IMR-90 (cell line): Measurements from ENCODE around the gene LSM14B. TPM values are rescaled to one million over a fixed set of nuclear protein-coding genes. Genes with fewer than 3 reads are reported as not detected.

Source experiments
- ATAC-seq: fragments of 200-7000 bp; cut with Tn5 transposase; 2 replicates; pipeline ENCODE4 v1.9.1; 2020; ENCODE audit warnings: low read depth, mild to moderate bottlenecking, moderate library complexity
- BruUV-seq: library from RNA; stranded (reverse); fragments of 400-500 nt; replicated peaks from 2 replicates; lab custom pipeline; 2021; lab: Mats Ljungman, UMichigan
- CTCF ChIA-PET: fragments of 300-600 bp; formaldehyde crosslinking; extraction: SDS; loops from one replicate; lab custom pipeline; 2021; ENCODE audit warnings: antibody characterized with exemption; lab: Yijun Ruan, JAX
- POLR2A ChIA-PET: fragments of 300-600 bp; sonication (Branson Sonifier 250); formaldehyde crosslinking; loops from one replicate; lab custom pipeline; 2022; ENCODE audit warnings: antibody characterized with exemption; ENCODE audit not compliant: unreplicated experiment; lab: Charles Lee
- DNase-seq: peaks from one replicate; pipeline ENCODE4 v3.0.0; 2013
- H2AFZ ChIP-seq: replicated peaks from 2 replicates; pipeline ENCODE3; 2013; ENCODE audit warnings: low read length, mild to moderate bottlenecking; ENCODE audit not compliant: poor library complexity
- H2AK5ac ChIP-seq: 2 replicates; pipeline ENCODE4 v1.6.1; 2013; ENCODE audit warnings: low read depth, low read length, inconsistent platforms
- H2AK9ac ChIP-seq: replicated peaks from 2 replicates; pipeline ENCODE3; 2013; ENCODE audit warnings: mild to moderate bottlenecking, low read depth, low read length, moderate library complexity; ENCODE audit not compliant: poor library complexity
- H2BK120ac ChIP-seq: 2 replicates; pipeline ENCODE4 v1.6.1; 2013; ENCODE audit warnings: low read depth, low read length, inconsistent platforms
- H2BK15ac ChIP-seq: 3 replicates; pipeline ENCODE4 v1.6.1; 2013; ENCODE audit warnings: low read depth, low read length, inconsistent platforms
- H2BK20ac ChIP-seq: 2 replicates; pipeline ENCODE4 v1.6.1; 2013; ENCODE audit warnings: low read depth, mild to moderate bottlenecking, inconsistent platforms, low read length, moderate library complexity
- H2BK5ac ChIP-seq: 2 replicates; pipeline ENCODE4 v1.6.1; 2013; ENCODE audit warnings: mild to moderate bottlenecking, low read depth, low read length, inconsistent platforms; ENCODE audit not compliant: poor library complexity, severe bottlenecking
- H3K14ac ChIP-seq: replicated peaks from 2 replicates; pipeline ENCODE4 v1.6.1; 2013; ENCODE audit warnings: low read depth, low read length, inconsistent platforms
- H3K18ac ChIP-seq: 2 replicates; pipeline ENCODE4 v1.6.1; 2013; ENCODE audit warnings: low read depth, low read length, control low read depth
- H3K23ac ChIP-seq: 2 replicates; pipeline ENCODE4 v1.6.1; 2013; ENCODE audit warnings: low read depth, low read length, inconsistent platforms
- H3K27ac ChIP-seq: 2 replicates; pipeline ENCODE4 v1.5.1; 2013; ENCODE audit warnings: mild to moderate bottlenecking, control low read depth, low read length; ENCODE audit not compliant: insufficient read depth
- H3K27me3 ChIP-seq: 2 replicates; pipeline ENCODE4 v1.6.1; 2013; ENCODE audit warnings: low read length; ENCODE audit not compliant: control insufficient read depth, insufficient read depth
- H3K36me3 ChIP-seq: 2 replicates; pipeline ENCODE4 v1.6.1; 2013; ENCODE audit warnings: low read length, mixed read lengths; ENCODE audit not compliant: control insufficient read depth, insufficient read depth
- H3K4ac ChIP-seq: 2 replicates; pipeline ENCODE4 v1.6.1; 2013; ENCODE audit warnings: low read depth, low read length, inconsistent platforms
- H3K4me1 ChIP-seq: 2 replicates; pipeline ENCODE4 v1.6.1; 2013; ENCODE audit warnings: low read length, mixed read lengths; ENCODE audit not compliant: control insufficient read depth, insufficient read depth
- H3K4me2 ChIP-seq: 2 replicates; pipeline ENCODE4 v1.6.1; 2013; ENCODE audit warnings: low read depth, mild to moderate bottlenecking, control low read depth, low read length, moderate library complexity
- H3K4me3 ChIP-seq: 2 replicates; pipeline ENCODE4 v1.5.1; 2013; ENCODE audit warnings: low read depth, mild to moderate bottlenecking, control low read depth, low read length, moderate library complexity; ENCODE audit not compliant: insufficient read depth
- H3K56ac ChIP-seq: 2 replicates; pipeline ENCODE4 v1.6.1; 2013; ENCODE audit warnings: low read length, inconsistent platforms; ENCODE audit not compliant: insufficient read depth; ENCODE audit errors: extremely low read depth
- H3K79me1 ChIP-seq, 2 experiments: 2 replicates each; pipeline ENCODE4 v1.6.1; 2013; ENCODE audit warnings: low read length in 2 of 2, inconsistent platforms in 1 of 2, low read depth in 1 of 2
- H3K9ac ChIP-seq: 2 replicates; pipeline ENCODE4 v1.6.1; 2013; ENCODE audit warnings: low read depth, low read length, control low read depth
- H3K9me1 ChIP-seq: 2 replicates; pipeline ENCODE4 v1.6.1; 2013; ENCODE audit warnings: low read length, inconsistent platforms; ENCODE audit not compliant: insufficient read depth
- H3K9me3 ChIP-seq: 2 replicates; pipeline ENCODE4 v1.6.1; 2013; ENCODE audit warnings: low read length; ENCODE audit not compliant: control insufficient read depth, insufficient read depth
- H4K20me1 ChIP-seq: 2 replicates; pipeline ENCODE4 v1.6.1; 2013; ENCODE audit warnings: low read length, inconsistent platforms; ENCODE audit not compliant: insufficient read depth
- H4K5ac ChIP-seq: 2 replicates; pipeline ENCODE4 v1.6.1; 2013; ENCODE audit warnings: mild to moderate bottlenecking, low read depth, low read length, control low read depth
- H4K8ac ChIP-seq, 2 experiments: 2 replicates each; pipeline ENCODE4 v1.6.1; 2013; ENCODE audit warnings: low read depth in 2 of 2, low read length in 2 of 2, control low read depth in 1 of 2, inconsistent platforms in 1 of 2
- H4K91ac ChIP-seq: 2 replicates; pipeline ENCODE4 v1.6.1; 2013; ENCODE audit warnings: low read depth, low read length, inconsistent platforms; ENCODE audit not compliant: insufficient read depth
- BHLHE40 ChIP-seq: fragments of 150-350 bp; IDR thresholded peaks from 2 replicates; pipeline ENCODE4 v1.6.1; 2016; ENCODE audit warnings: mild to moderate bottlenecking, low read depth, low read length
- CEBPB ChIP-seq: IDR thresholded peaks from 2 replicates; pipeline ENCODE4 v1.6.1; 2012; ENCODE audit warnings: low read depth, low read length, improper control_type of control experiment
- CHD1 ChIP-seq: IDR thresholded peaks from 2 replicates; pipeline ENCODE4 v1.6.1; 2012; ENCODE audit warnings: low read depth, low read length, improper control_type of control experiment
- CTCF ChIP-seq: conservative IDR thresholded peaks from 2 replicates; pipeline ENCODE4 v1.5.1; 2012; ENCODE audit warnings: mild to moderate bottlenecking, low read depth, low read length, improper control_type of control experiment
- ELK1 ChIP-seq: fragments of 150-350 bp; IDR thresholded peaks from 2 replicates; pipeline ENCODE4 v1.6.1; 2016; ENCODE audit warnings: low read depth, mild to moderate bottlenecking, low read length, moderate library complexity, borderline replicate concordance
- FOS ChIP-seq: fragments of 150-350 bp; IDR thresholded peaks from 2 replicates; pipeline ENCODE4 v1.6.1; 2016; ENCODE audit warnings: low read depth, low read length
- MAFK ChIP-seq: IDR thresholded peaks from 2 replicates; pipeline ENCODE4 v1.6.1; 2012; ENCODE audit warnings: low read depth, low read length, improper control_type of control experiment
- MAZ ChIP-seq: IDR thresholded peaks from 2 replicates; pipeline ENCODE4 v1.6.1; 2012; ENCODE audit warnings: low read depth, mild to moderate bottlenecking, low read length, improper control_type of control experiment, moderate library complexity, borderline replicate concordance
- MXI1 ChIP-seq: IDR thresholded peaks from 2 replicates; pipeline ENCODE4 v1.6.1; 2012; ENCODE audit warnings: low read depth, mild to moderate bottlenecking, low read length, moderate library complexity, borderline replicate concordance
- NFE2L2 ChIP-seq: fragments of 150-350 bp; IDR thresholded peaks from 2 replicates; pipeline ENCODE4 v1.6.1; 2016; ENCODE audit warnings: low read depth, mild to moderate bottlenecking, low read length
- POLR2A ChIP-seq: IDR thresholded peaks from 2 replicates; pipeline ENCODE4 v1.6.1; 2012; ENCODE audit warnings: mild to moderate bottlenecking, low read depth, low read length
- RAD21 ChIP-seq: IDR thresholded peaks from 2 replicates; pipeline ENCODE4 v1.6.1; 2012; ENCODE audit warnings: low read length, improper control_type of control experiment
- RCOR1 ChIP-seq: IDR thresholded peaks from 2 replicates; pipeline ENCODE4 v1.6.1; 2012; ENCODE audit warnings: mild to moderate bottlenecking, low read length, improper control_type of control experiment; ENCODE audit not compliant: insufficient replicate concordance
- RFX5 ChIP-seq: IDR thresholded peaks from 2 replicates; pipeline ENCODE4 v1.8.0; 2012; ENCODE audit warnings: low read depth, mild to moderate bottlenecking, low read length, moderate library complexity
- SMC3 ChIP-seq: fragments of 150-350 bp; IDR thresholded peaks from 2 replicates; pipeline ENCODE4 v1.6.1; 2016; ENCODE audit warnings: low read depth, mild to moderate bottlenecking, antibody characterized with exemption, low read length, moderate library complexity
- USF2 ChIP-seq: fragments of 150-350 bp; IDR thresholded peaks from 2 replicates; pipeline ENCODE4 v1.6.1; 2017; ENCODE audit warnings: mild to moderate bottlenecking, antibody characterized with exemption, low read length, low read depth
- WGBS, 2 experiments: methylation state at CpG; one replicate each; pipeline versions ENCODE4 v1.1.5 to v1.1.7; 2013; ENCODE audit warnings: missing lambda C conversion rate in 2 of 2; ENCODE audit not compliant: insufficient read length in 1 of 2; ENCODE audit errors: extremely low coverage in 2 of 2; 5-methylcytosine and 5-hydroxymethylcytosine counted together
- dilution Hi-C: fragments of 300-500 bp; cut with HindIII; formaldehyde crosslinking; loops from one replicate; pipeline ENCODE4 v1.14.3; 2018; ENCODE audit warnings: low sequenced_read_pairs; ENCODE audit not compliant: unreplicated experiment
- in situ Hi-C: fragments of 300-500 bp; cut with MboI; formaldehyde crosslinking; loops from 3 replicates; pipeline ENCODE4 v1.14.3; 2019; ENCODE audit warnings: low sequenced_read_pairs, inconsistent platforms, mixed read lengths
- intact Hi-C: fragments of 100-400 bp; cut with micrococcal nuclease; formaldehyde crosslinking; loops from 2 replicates; pipeline ENCODE4 v1.10.0; 2022
- polyA plus RNA-seq, 3 experiments: library from polyadenylated mRNA; depleted of rRNA; stranded (reverse); fragments of >200 nt; gene quantifications; 2 replicates each; pipeline ENCODE4 v1.2.3, GENCODE V29; 2012; ENCODE audit warnings: low replicate concordance in 1 of 3
- total RNA-seq: library from RNA; depleted of rRNA; stranded (reverse); fragments of >200 nt; gene quantifications from 2 replicates; pipeline ENCODE4 v1.2.3, GENCODE V29; 2012

The LSM14B gene
- total and polyA plus RNA-seq, 2 of the 4 experiments (the other 2 are of a cell fraction), result 23.7 to 41.1 TPM

- in situ Hi-C loops (no loop called here), dilution Hi-C loops (no loop called here), intact Hi-C loops (no loop called here)
- H4K91ac ChIP-seq, result no peak overlapping the region
- no peak overlapping the region for H3K4me3 ChIP-seq
- WGBS, 2 experiments, result 79 to 100% methylated on average over 3 to 4 of the region's 5 CpGs
- no peak overlapping the region for H4K5ac ChIP-seq
- H2AK5ac ChIP-seq, result no peak overlapping the region
- peaks cover 46% of the 10 kb centered on the region for H3K9me3 ChIP-seq
- H3K14ac ChIP-seq, result no peak overlapping the region
- no TSS peak for BruUV-seq
- no peak overlapping the region for H3K4me2 ChIP-seq
- H3K27me3 ChIP-seq, result peaks cover 5% of the 10 kb centered on the region
- H4K20me1 ChIP-seq, result no peaks in the 10 kb centered on the region
- H3K4me1 ChIP-seq, result peaks cover 2% of the 10 kb centered on the region; the same call in 1 of the 2 replicates
- no peak overlapping the region for H2AFZ ChIP-seq
- no peak overlapping the region for H2BK120ac ChIP-seq
- H2BK15ac ChIP-seq, result no peak overlapping the region
- no peak overlapping the region for H3K27ac ChIP-seq
- DNase-seq, result no peak
- ChIA-PET POLR2A (no interaction called here), CTCF (no interaction called here)
- no peaks in the 10 kb centered on the region for H3K9me1 ChIP-seq
- H2AK9ac ChIP-seq, result no peak overlapping the region
- no peak overlapping the region for H4K8ac ChIP-seq
- no peaks in the 10 kb centered on the region for H3K36me3 ChIP-seq
- H3K4ac ChIP-seq, result no peak overlapping the region
- no peak overlapping the region for H2BK20ac ChIP-seq
- ATAC-seq, result no peak
- no peak overlapping the region for H3K23ac ChIP-seq
- H2BK5ac ChIP-seq, result no peak overlapping the region
- no peak overlapping the region for H3K18ac ChIP-seq
- no peak overlapping the region for H3K56ac ChIP-seq
- no peak for TF ChIP-seq CEBPB
- no peak for TF ChIP-seq CHD1
- no peak for TF ChIP-seq MAZ
- TF ChIP-seq POLR2A, result no peak
- no peak for TF ChIP-seq MXI1
- TF ChIP-seq RCOR1, result no peak
- TF ChIP-seq SMC3, result no peak
- no peak for TF ChIP-seq CTCF
- TF ChIP-seq MAFK, result no peak
- no peak for TF ChIP-seq ELK1
- TF ChIP-seq RFX5, result no peak
- no peak for TF ChIP-seq NFE2L2
- TF ChIP-seq RAD21, result no peak
- TF ChIP-seq BHLHE40, result no peak
- TF ChIP-seq USF2, result no peak
- no peak for TF ChIP-seq FOS
- no peak overlapping the region for H3K9ac ChIP-seq
- no peaks in the 10 kb centered on the region for H3K79me1 ChIP-seq
These were observed 16.7 kb upstream of the LSM14B start for GRCh38 chr20:62105592-62105991.
